ENCODE data around the gene RAB3C. TPM values are rescaled to one million over a fixed set of nuclear protein-coding genes. Genes with fewer than 3 reads are reported as not detected.

The RAB3C gene
- total RNA-seq, 2 donors from 2014 or later = not detected

GRCh38 chr5:58739051-58739450, 156.2 kb downstream of the RAB3C start:
- Mint-ChIP-seq H3K4me1 (ENCODE audit: low read depth in 2 of 2) (no peaks in the 10 kb centered on the region), H3K36me3 (no peaks in the 10 kb centered on the region), H3K27ac (no peak overlapping the region), H3K27me3 (peaks cover 0 to 7% of the 10 kb centered on the region in 2 donors), H3K9me3 (no peaks in the 10 kb centered on the region), H3K4me3 (no peak overlapping the region)
- ATAC-seq = no peak
- no peak for DNase-seq (ENCODE audit: low spot score)

- DNase-seq (ENCODE audit: low spot score) (no peak), ATAC-seq (no peak)
- Mint-ChIP-seq H3K27ac (no peak overlapping the region), H3K27me3 (peaks cover 0 to 14% of the 10 kb centered on the region in 2 donors), H3K4me3 (no peak overlapping the region), H3K36me3 (no peaks in the 10 kb centered on the region), H3K9me3 (no peaks in the 10 kb centered on the region), H3K4me1 (ENCODE audit: low read depth in 2 of 2) (no peaks in the 10 kb centered on the region)
These were observed 158.1 kb downstream of the RAB3C start for GRCh38 chr5:58740956-58741355.

- no peaks in the 10 kb centered on the region for H3K4me1 Mint-ChIP-seq (ENCODE audit: low read depth in 2 of 2)
- no peak for ATAC-seq
- no peak for DNase-seq (ENCODE audit: low spot score)
- H3K36me3 Mint-ChIP-seq = no peaks in the 10 kb centered on the region
- H3K27ac Mint-ChIP-seq = no peak overlapping the region
- peaks cover 5 to 17% of the 10 kb centered on the region in 2 donors for H3K27me3 Mint-ChIP-seq
- H3K9me3 Mint-ChIP-seq = no peaks in the 10 kb centered on the region
- H3K4me3 Mint-ChIP-seq = no peak overlapping the region
These were observed 162.5 kb downstream of the RAB3C start for GRCh38 chr5:58745350-58745749.

GRCh38 chr5:58746321-58746720, 163.4 kb downstream of the RAB3C start:
- no peaks in the 10 kb centered on the region for H3K36me3 Mint-ChIP-seq
- DNase-seq (ENCODE audit: low spot score) = no peak
- peaks cover 0 to 4% of the 10 kb centered on the region in 2 donors for H3K4me1 Mint-ChIP-seq (ENCODE audit: low read depth in 2 of 2)
- H3K9me3 Mint-ChIP-seq = no peaks in the 10 kb centered on the region
- ATAC-seq = no peak
- no peak overlapping the region for H3K27ac Mint-ChIP-seq
- no peak overlapping the region for H3K4me3 Mint-ChIP-seq
- peaks cover 5 to 17% of the 10 kb centered on the region in 2 donors for H3K27me3 Mint-ChIP-seq

GRCh38 chr5:58750036-58750435, 167.2 kb downstream of the RAB3C start:
- DNase-seq (ENCODE audit: low spot score) = no peak
- H3K27ac Mint-ChIP-seq = no peak overlapping the region
- peaks cover 13 to 25% of the 10 kb centered on the region in 2 donors for H3K27me3 Mint-ChIP-seq
- H3K9me3 Mint-ChIP-seq = no peaks in the 10 kb centered on the region
- peaks cover 4% of the 10 kb centered on the region in 2 donors for H3K4me1 Mint-ChIP-seq (ENCODE audit: low read depth in 2 of 2)
- H3K36me3 Mint-ChIP-seq = no peaks in the 10 kb centered on the region
- no peak overlapping the region for H3K4me3 Mint-ChIP-seq
- no peak for ATAC-seq

GRCh38 chr5:58751222-58751837, 168.5 kb downstream of the RAB3C start:
- peaks cover 11 to 15% of the 10 kb centered on the region in 2 donors for H3K27me3 Mint-ChIP-seq
- H3K4me1 Mint-ChIP-seq (ENCODE audit: low read depth in 2 of 2) = peaks cover 4% of the 10 kb centered on the region in 2 donors
- no peak overlapping the region for H3K4me3 Mint-ChIP-seq
- no peak for DNase-seq (ENCODE audit: low spot score)
- H3K27ac Mint-ChIP-seq = no peak overlapping the region
- no peaks in the 10 kb centered on the region for H3K9me3 Mint-ChIP-seq
- peak in 1 of 2 donors; percentile 80 for ATAC-seq
- no peaks in the 10 kb centered on the region for H3K36me3 Mint-ChIP-seq

GRCh38 chr5:58752104-58752503, 169.2 kb downstream of the RAB3C start:
- Mint-ChIP-seq H3K27ac (no peak overlapping the region), H3K36me3 (no peaks in the 10 kb centered on the region), H3K27me3 (peaks cover 11 to 15% of the 10 kb centered on the region in 2 donors), H3K4me1 (ENCODE audit: low read depth in 2 of 2) (peaks cover 4% of the 10 kb centered on the region in 2 donors), H3K4me3 (no peak overlapping the region), H3K9me3 (no peaks in the 10 kb centered on the region)
- ATAC-seq = no peak
- no peak for DNase-seq (ENCODE audit: low spot score)

- Mint-ChIP-seq H3K9me3 (no peaks in the 10 kb centered on the region), H3K36me3 (no peaks in the 10 kb centered on the region), H3K27ac (no peak overlapping the region), H3K27me3 (peaks cover 10 to 15% of the 10 kb centered on the region in 2 donors), H3K4me1 (ENCODE audit: low read depth in 2 of 2) (peaks cover 4 to 7% of the 10 kb centered on the region in 2 donors), H3K4me3 (no peak overlapping the region)
- DNase-seq (ENCODE audit: low spot score) (no peak), ATAC-seq (no peak)
These were observed 170.6 kb downstream of the RAB3C start for GRCh38 chr5:58753446-58753845.

GRCh38 chr5:58754250-58754649, 171.4 kb downstream of the RAB3C start:
- ATAC-seq = no peak
- peaks cover 9 to 15% of the 10 kb centered on the region in 2 donors for H3K4me1 Mint-ChIP-seq (ENCODE audit: low read depth in 2 of 2)

GRCh38 chr5:58755397-58755796, 172.5 kb downstream of the RAB3C start:
- H3K4me1 Mint-ChIP-seq (ENCODE audit: low read depth in 2 of 2) = peaks cover 19 to 26% of the 10 kb centered on the region in 2 donors
- no peak overlapping the region for H3K27ac Mint-ChIP-seq
- no peak for ATAC-seq
- H3K4me3 Mint-ChIP-seq = no peak overlapping the region
- DNase-seq (ENCODE audit: low spot score) = no peak
- no peaks in the 10 kb centered on the region for H3K9me3 Mint-ChIP-seq
- no peaks in the 10 kb centered on the region for H3K36me3 Mint-ChIP-seq
- H3K27me3 Mint-ChIP-seq = peaks cover 9 to 15% of the 10 kb centered on the region in 2 donors

More at GRCh38 chr5:58754250-58754649, 171.4 kb downstream of the RAB3C start:
- H3K27ac Mint-ChIP-seq = no peak overlapping the region
- no peaks in the 10 kb centered on the region for H3K9me3 Mint-ChIP-seq
- peaks cover 9 to 15% of the 10 kb centered on the region in 2 donors for H3K27me3 Mint-ChIP-seq
- H3K4me3 Mint-ChIP-seq = no peak overlapping the region
- H3K36me3 Mint-ChIP-seq = no peaks in the 10 kb centered on the region
- DNase-seq (ENCODE audit: low spot score) = no peak

- Mint-ChIP-seq H3K4me3 (peak overlapping the region; percentile 58), H3K27ac (peak overlapping the region; percentile 36 to 38)
- no peak for DNase-seq (ENCODE audit: low spot score)
These were observed 176.9 kb downstream of the RAB3C start for GRCh38 chr5:58759745-58760144.

GRCh38 chr5:58760222-58760621, 177.3 kb downstream of the RAB3C start:
- Mint-ChIP-seq H3K27me3 (no peaks in the 10 kb centered on the region), H3K4me1 (ENCODE audit: low read depth in 2 of 2) (peaks cover 23 to 29% of the 10 kb centered on the region in 2 donors), H3K36me3 (no peaks in the 10 kb centered on the region), H3K4me3 (peak overlapping the region; percentile 58), H3K27ac (peak overlapping the region; percentile 36 to 38), H3K9me3 (no peaks in the 10 kb centered on the region)
- ATAC-seq (no peak), DNase-seq (ENCODE audit: low spot score) (no peak)

More at GRCh38 chr5:58759745-58760144, 176.9 kb downstream of the RAB3C start:
- peak; percentile 67 to 72 for ATAC-seq
- H3K4me1 Mint-ChIP-seq (ENCODE audit: low read depth in 2 of 2) = peaks cover 23 to 29% of the 10 kb centered on the region in 2 donors
- H3K27me3 Mint-ChIP-seq = no peaks in the 10 kb centered on the region
- no peaks in the 10 kb centered on the region for H3K36me3 Mint-ChIP-seq
- H3K9me3 Mint-ChIP-seq = no peaks in the 10 kb centered on the region

- DNase-seq (ENCODE audit: low spot score) (no peak), ATAC-seq (no peak)
- no peak overlapping the region for H3K27ac Mint-ChIP-seq
- H3K4me3 Mint-ChIP-seq = no peak overlapping the region
- H3K27me3 Mint-ChIP-seq = no peaks in the 10 kb centered on the region
- no peaks in the 10 kb centered on the region for H3K9me3 Mint-ChIP-seq
- peaks cover 23 to 29% of the 10 kb centered on the region in 2 donors for H3K4me1 Mint-ChIP-seq (ENCODE audit: low read depth in 2 of 2)
- no peaks in the 10 kb centered on the region for H3K36me3 Mint-ChIP-seq
These were observed 178.5 kb downstream of the RAB3C start for GRCh38 chr5:58761407-58761806.

GRCh38 chr5:58763390-58763789, 180.5 kb downstream of the RAB3C start:
- no peaks in the 10 kb centered on the region for H3K9me3 Mint-ChIP-seq
- no peak for ATAC-seq
- H3K27ac Mint-ChIP-seq = no peak overlapping the region
- DNase-seq (ENCODE audit: low spot score) = no peak
- no peaks in the 10 kb centered on the region for H3K27me3 Mint-ChIP-seq
- peaks cover 23 to 27% of the 10 kb centered on the region in 2 donors for H3K4me1 Mint-ChIP-seq (ENCODE audit: low read depth in 2 of 2)
- no peaks in the 10 kb centered on the region for H3K36me3 Mint-ChIP-seq
- H3K4me3 Mint-ChIP-seq = no peak overlapping the region

GRCh38 chr5:58764199-58764598, 181.3 kb downstream of the RAB3C start:
- no peaks in the 10 kb centered on the region for H3K9me3 Mint-ChIP-seq
- H3K4me3 Mint-ChIP-seq = no peak overlapping the region
- no peaks in the 10 kb centered on the region for H3K27me3 Mint-ChIP-seq
- ATAC-seq (no peak), DNase-seq (ENCODE audit: low spot score) (no peak)
- H3K36me3 Mint-ChIP-seq = no peaks in the 10 kb centered on the region
- no peak overlapping the region for H3K27ac Mint-ChIP-seq
- H3K4me1 Mint-ChIP-seq (ENCODE audit: low read depth in 2 of 2) = peaks cover 18 to 19% of the 10 kb centered on the region in 2 donors
